Activated T-cell treated with anti-CD3 and anti-CD28 coated beads for 24 hours (primary cell): ENCODE measurements around the gene SPACA6.
"Not testable (repeated sequence)": the region's sequence is repeated elsewhere in the genome, so short reads cannot be mapped to it uniquely, and the experiment has no call there.

ENCODE experiments used
- DNase-seq: peaks from one replicate; pipeline ENCODE4 v3.0.0-alpha.2; 2020; ENCODE audit warnings: low read depth

SPACA6 gene

DNA sequence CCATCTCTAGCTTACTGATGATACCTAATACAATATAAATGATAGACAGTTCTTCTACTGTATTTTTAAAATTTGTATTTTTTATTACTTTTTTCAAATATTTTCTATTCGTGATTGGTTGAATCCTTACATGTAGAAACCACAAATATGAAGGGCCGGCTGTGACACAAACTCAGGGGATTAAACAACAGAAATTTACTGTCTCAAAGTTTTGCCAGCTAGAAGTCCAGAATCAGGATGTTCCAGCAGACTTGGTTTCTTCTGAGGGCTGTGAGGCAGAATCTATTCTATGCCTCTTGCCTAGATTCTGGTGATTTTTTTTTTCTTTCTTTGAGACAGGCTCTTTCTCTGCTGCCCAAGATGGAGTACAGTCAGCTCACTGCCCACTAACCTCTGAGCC is 44.8 kb downstream of the SPACA6 start:
- DNase-seq = no peak

DNA sequence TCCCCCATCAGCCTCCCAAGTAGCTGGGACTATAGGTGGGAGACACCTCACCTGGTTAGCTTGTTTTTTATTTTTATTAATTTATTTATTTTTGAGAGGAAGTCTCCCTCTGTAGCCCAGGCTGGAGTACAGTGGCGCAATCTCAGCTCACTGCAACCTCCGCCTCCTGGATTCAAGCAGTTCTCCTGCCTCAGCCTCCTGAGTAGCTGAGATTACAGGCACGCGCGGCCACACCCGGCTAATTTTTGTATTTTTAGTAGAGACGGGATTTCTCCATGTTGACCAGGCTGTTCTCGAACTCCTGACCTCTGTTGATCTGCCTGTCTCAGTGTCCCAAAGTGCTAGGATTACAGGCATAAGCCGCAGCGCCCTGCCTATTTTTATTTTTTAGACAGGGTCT is 45.4 kb downstream of the SPACA6 start:
- not testable (repeated sequence) for DNase-seq

DNA sequence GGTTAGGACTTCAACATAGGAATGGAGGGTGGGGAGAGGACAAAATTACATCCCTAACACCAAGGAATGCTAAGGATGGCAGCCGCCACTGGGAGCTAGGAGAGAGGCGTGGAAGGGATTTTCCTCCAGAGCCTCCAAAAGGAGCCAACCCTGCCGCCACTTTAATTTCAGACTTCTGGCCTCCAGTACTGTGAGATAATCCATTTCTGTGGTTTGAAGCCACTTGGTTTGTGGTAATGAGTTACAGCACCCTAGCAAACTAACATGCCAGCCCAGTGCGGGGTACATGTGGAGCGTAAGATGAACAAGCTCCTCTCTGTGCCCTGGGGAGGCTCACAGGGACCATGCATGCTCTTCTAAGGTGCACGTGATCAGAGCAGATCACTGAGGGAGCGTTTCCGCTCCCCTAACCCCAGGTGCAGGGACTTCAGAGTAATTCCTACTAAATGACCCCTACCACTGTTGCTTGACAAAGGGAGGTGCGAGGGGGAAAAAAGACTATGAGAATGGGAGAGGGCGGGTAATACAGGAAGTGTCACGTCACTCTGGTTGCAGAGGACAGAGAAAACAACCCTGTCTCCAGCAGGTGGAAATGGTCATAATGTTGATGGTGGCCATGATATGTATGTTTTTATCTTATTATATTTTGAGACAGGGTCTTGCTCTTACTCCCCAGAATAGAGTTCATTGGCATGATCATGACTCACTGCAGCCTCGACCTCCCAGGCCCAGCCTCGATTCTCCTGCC is 46.5 kb downstream of the SPACA6 start:
- DNase-seq = no peak

DNA sequence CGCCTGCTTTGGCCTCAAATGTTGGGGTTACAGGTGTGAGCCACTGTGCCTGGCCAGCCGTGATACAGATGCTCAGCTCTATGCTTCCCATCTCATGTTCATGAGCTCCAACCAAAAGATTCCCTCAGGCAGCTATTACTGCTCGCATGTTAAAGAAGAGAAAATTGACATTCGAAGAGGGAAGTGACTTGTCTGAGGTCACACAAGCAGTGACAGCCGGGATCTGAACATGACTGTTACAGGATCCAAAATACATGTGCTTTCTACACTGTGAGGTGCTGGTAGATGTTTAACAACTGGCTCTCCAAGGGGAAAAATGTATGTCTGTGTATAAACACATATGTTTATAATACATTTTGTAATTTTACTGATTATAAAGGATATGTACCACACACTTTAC is 47.2 kb downstream of the SPACA6 start:
- DNase-seq = no peak

DNA sequence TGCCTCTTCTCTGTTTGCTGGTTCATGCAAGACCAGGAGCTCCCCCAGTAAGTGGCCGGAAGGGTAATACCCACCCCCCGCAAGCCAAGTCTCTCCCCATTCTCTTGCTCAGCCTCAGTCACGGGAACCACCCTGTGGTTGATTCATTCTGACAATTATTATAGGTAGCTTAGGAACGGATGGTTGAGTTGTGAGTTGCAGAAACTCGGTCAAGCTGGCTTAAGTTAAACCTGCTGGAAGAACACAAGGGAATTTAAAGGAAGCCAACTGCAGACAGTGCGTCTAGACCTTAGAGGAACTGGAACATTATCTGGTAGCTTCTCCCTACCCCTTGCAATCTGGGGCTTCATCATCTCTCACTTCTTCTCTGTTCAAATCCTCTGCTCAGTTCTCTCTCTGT is 49.7 kb downstream of the SPACA6 start:
- no peak for DNase-seq

DNA sequence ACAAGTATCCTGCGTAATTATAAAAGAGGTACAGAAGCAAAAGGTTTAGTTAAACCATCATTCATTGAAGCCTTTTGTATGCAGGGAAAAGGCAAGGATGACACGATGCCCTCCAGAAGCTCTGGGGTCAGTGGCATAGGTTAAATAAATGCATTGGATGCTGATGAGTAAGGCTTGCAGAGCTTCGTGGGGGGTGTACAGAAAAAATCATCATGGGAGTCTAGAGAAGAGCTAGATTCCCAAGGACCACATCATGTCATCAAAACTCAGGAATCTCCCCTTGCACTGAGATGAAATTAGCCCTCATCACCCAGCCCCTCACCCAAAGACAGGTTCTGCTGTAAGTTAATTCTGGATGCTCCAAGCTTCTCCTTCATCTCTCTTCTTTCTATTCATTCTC is 50.3 kb downstream of the SPACA6 start:
- DNase-seq = no peak

DNA sequence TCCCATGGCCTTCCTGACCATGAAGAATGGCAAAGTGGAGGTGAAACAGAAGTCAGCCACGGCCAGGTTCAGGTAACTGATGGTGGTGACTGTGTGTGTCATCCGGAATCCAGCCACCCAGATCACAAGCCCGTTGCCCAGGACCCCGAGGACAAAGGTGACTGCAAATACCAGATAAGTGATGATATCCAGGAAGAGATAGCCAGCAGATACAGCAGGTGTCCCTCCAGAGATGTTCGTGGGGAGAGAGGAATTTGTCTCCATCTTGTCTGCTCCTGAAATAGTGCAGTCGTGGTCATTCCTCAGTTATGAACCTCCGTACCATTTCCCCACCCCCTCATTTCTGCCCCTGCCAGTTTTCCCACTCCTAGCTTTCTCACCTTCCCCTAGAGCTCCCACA is 53.6 kb downstream of the SPACA6 start:
- DNase-seq = no peak

DNA sequence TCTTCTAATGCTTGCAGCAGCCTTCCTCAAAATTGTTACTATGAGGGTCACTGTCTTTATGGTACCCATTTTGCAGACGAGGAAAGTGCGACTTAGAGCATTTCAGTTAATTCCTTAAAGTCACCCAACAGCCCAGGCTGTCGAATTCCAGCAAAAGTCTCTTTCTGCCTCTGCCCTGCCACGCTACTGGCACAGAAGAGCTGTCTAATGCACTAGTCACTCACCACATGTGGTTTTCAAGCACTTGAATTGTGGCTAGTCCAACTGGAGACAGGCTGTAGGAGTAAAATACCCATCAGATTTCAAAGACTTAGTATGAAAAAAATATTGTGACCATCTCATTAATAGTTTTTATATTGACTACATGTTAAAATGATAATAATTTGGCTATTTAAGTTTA is 56.8 kb downstream of the SPACA6 start:
- DNase-seq = no peak

DNA sequence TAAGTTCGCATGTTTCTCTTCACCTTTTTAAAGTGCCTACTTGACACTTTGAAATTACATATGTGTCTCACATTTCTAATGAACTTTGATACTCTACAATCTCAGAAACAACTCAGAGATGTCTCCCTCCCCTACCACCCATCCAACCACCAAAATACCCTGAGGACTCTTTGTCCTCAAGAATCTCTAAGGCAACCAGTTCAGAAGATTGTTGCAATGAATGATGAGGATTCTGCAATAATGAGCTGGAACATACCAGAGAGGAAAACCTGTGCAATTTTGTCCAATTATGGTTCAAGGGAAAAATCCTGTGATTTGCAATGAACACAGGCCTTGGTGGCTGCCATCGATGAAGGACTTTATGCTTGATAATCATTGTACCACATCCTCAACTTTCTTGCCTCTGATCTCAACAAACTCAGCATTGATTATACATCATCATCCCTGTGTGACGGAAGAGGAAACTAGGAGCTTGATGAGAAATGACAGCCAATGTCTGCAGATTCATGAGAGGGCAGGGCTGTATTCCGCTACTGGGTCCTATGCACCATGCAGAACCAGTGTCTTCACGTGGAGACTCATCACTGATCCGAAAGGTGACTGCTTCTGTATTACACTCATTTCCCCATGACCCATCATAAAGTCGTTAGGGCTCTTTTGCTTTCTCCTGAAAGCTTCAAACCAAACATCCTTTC is 57.4 kb downstream of the SPACA6 start:
- no peak for DNase-seq

DNA sequence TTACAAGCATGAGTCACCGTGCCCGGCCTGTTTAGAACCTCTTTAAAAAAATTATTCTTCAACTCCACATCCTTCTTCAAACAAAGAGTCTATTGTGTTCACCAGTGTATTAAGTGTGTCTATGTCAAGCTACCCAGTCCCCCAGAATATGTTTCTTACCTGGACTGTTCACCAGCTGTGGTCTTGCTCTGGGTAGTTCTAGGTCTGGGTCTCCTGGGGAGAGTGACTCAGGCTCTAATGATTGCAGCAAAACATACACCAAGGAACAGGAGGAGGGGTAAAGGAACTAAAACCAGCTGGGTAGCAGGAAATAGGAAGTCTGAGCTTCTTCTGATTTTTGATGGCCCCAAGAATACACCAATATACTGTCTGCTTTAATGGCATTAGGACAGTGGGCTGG is 58.5 kb downstream of the SPACA6 start, which contains the start of gene FPR1:
Gene FPR1, minus strand, starts transcription at position 224 of the 400 bp plus-strand sequence. CDS start 4,884 bp downstream, outside the sequence.
- DNase-seq = no peak

DNA sequence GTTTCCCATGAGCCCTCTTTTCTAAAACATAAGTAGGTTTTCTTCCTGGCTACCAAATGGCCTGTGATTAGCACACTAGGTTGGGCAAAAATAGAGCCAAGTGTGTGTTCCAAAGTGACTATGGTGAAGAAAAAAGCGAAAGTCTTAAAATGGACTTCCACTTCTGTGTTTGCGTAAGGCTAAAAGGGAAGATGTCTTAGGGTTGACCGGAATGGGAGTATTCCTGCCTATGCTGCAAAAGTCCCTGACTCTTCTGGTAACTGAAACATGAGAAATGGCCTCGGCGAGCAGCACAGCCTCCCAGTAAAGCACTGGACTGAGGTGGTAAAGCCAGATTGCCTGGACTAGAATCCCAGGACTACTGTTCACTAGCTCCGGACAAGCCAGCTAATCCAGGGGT is 61.0 kb downstream of the SPACA6 start:
- DNase-seq = no peak

DNA sequence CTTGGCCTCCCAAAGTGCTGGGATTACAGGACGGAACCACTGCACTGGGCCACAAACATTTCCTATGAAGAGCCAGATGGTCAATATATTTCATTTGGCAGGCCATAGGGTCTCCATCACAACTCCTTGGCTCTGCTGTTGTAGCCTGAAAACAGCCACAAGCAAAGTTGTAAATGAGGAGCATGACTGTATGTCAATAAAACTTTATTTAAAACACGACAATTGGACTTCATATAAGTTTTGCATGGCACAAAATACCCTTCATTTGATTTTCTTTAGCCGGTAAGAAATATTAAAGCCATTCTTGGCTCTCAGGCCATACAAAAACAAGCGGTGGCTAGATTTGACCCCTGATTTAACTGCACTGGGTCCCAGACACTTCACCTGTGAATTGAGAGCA is 61.6 kb downstream of the SPACA6 start:
- no peak for DNase-seq
